Glutamatergic neuron (in vitro differentiated cells): ENCODE results near the gene HECTD4. TPM values are rescaled to one million over a fixed set of nuclear protein-coding genes. Genes with fewer than 3 reads are reported as not detected.

Source experiments
- DNase-seq: peaks from one replicate; pipeline ENCODE4 v3.0.0; 2022
- H3K27ac Mint-ChIP-seq: one replicate; pipeline ENCODE4 v1.8.0; 2020; ENCODE audit warnings: mild to moderate bottlenecking, mixed read lengths, inconsistent platforms; ENCODE audit not compliant: unreplicated experiment
- H3K27me3 Mint-ChIP-seq: one replicate; pipeline ENCODE4 v1.8.0; 2020; ENCODE audit warnings: mild to moderate bottlenecking, moderate library complexity, mixed read lengths, inconsistent platforms; ENCODE audit not compliant: unreplicated experiment
- H3K36me3 Mint-ChIP-seq: one replicate; pipeline ENCODE4 v1.8.0; 2020; ENCODE audit warnings: mild to moderate bottlenecking, mixed read lengths, inconsistent platforms; ENCODE audit not compliant: unreplicated experiment
- H3K4me1 Mint-ChIP-seq: one replicate; pipeline ENCODE4 v1.8.0; 2020; ENCODE audit warnings: mild to moderate bottlenecking, low read depth, mixed read lengths, inconsistent platforms; ENCODE audit not compliant: unreplicated experiment
- H3K4me3 Mint-ChIP-seq: one replicate; pipeline ENCODE4 v1.8.0; 2020; ENCODE audit warnings: mild to moderate bottlenecking, mixed read lengths, inconsistent platforms; ENCODE audit not compliant: unreplicated experiment
- H3K9me3 Mint-ChIP-seq: one replicate; pipeline ENCODE4 v1.8.0; 2020; ENCODE audit warnings: mild to moderate bottlenecking, moderate library complexity, mixed read lengths, inconsistent platforms; ENCODE audit not compliant: unreplicated experiment
- total RNA-seq: library from RNA; stranded (reverse); fragmentation: NEBNext Ultra II Directional; extraction: Animal tissue kit (Norgen Biotek cat#: 25700); gene quantifications from one replicate; pipeline ENCODE4 v1.2.1, GENCODE V29; 2021; ENCODE audit not compliant: unreplicated experiment
- TF ChIP-seq, protein P1 (sequence below): fragments of 200-600 bp; sonication (generic); IDR thresholded peaks from one replicate; pipeline ENCODE4 v1.5.0; 2021; ENCODE audit not compliant: partially characterized antibody, unreplicated experiment

Gene HECTD4
- total RNA-seq, 1 donor from 2014 or later: 261 TPM

DNA sequence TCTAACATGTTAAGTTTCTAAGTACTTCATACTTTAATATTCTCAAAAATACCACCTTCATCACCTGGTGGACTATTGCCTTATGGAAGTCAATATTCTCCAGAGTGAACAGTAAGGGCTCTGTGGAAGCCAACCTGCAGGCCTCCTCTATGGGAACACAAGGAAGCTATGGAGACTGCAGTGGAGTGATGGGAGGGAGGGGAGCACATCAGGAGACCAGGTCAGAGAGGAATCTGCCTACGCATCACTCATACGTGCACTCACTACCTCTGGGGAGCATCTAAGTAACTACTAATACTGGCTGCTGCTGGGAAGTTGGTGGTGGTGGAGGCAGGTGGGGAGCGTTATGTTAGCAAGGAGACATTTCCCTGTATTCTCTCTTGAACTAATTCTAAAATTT, 19.9 kb downstream of the HECTD4 start:
- no peaks in the 10 kb centered on the region for H3K27me3 Mint-ChIP-seq
- no peak for DNase-seq
- H3K27ac Mint-ChIP-seq: no peak overlapping the region
- no peaks in the 10 kb centered on the region for H3K9me3 Mint-ChIP-seq
- H3K4me3 Mint-ChIP-seq: no peak overlapping the region
- H3K4me1 Mint-ChIP-seq: peaks cover 9% of the 10 kb centered on the region
- TF ChIP-seq, protein P1, sequence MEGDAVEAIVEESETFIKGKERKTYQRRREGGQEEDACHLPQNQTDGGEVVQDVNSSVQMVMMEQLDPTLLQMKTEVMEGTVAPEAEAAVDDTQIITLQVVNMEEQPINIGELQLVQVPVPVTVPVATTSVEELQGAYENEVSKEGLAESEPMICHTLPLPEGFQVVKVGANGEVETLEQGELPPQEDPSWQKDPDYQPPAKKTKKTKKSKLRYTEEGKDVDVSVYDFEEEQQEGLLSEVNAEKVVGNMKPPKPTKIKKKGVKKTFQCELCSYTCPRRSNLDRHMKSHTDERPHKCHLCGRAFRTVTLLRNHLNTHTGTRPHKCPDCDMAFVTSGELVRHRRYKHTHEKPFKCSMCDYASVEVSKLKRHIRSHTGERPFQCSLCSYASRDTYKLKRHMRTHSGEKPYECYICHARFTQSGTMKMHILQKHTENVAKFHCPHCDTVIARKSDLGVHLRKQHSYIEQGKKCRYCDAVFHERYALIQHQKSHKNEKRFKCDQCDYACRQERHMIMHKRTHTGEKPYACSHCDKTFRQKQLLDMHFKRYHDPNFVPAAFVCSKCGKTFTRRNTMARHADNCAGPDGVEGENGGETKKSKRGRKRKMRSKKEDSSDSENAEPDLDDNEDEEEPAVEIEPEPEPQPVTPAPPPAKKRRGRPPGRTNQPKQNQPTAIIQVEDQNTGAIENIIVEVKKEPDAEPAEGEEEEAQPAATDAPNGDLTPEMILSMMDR: no peak
- H3K36me3 Mint-ChIP-seq: no peaks in the 10 kb centered on the region

DNA sequence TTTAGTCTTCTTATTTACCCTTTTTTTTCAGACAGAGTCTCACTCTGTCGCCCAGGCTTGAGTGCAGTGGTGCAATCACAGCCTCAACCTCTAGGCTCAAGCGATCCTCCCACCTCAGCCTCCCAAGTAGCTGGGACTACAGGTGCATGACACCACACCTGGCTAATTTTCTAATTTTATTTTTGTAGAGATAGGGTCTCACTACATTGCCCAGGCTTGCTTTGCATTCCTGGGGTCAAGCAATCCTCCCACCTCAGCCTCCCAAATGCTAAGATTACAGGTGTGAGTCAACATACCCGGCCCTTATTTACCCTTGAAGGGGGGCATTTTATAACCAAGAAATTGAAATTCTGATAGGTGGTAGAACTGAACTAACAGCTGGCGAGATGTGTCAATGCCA, 21.0 kb downstream of the HECTD4 start:
- no peaks in the 10 kb centered on the region for H3K36me3 Mint-ChIP-seq
- H3K4me1 Mint-ChIP-seq: peaks cover 14% of the 10 kb centered on the region
- TF ChIP-seq, protein P1: no peak
- H3K4me3 Mint-ChIP-seq: no peak overlapping the region
- peaks cover under 1% of the 10 kb centered on the region for H3K27me3 Mint-ChIP-seq
- peaks cover under 1% of the 10 kb centered on the region for H3K9me3 Mint-ChIP-seq
- H3K27ac Mint-ChIP-seq: no peak overlapping the region
- DNase-seq: no peak

GRCh38 chr12:112359290-112359689, 22.9 kb downstream of the HECTD4 start:
- Mint-ChIP-seq H3K36me3 (no peaks in the 10 kb centered on the region), H3K9me3 (peaks cover 1% of the 10 kb centered on the region), H3K27ac (no peak overlapping the region), H3K4me3 (no peak overlapping the region), H3K27me3 (peaks cover 1% of the 10 kb centered on the region), H3K4me1 (peaks cover 9% of the 10 kb centered on the region)
- TF ChIP-seq, protein P1: no peak
- no peak for DNase-seq

GRCh38 chr12:112357214-112357613, 25.0 kb downstream of the HECTD4 start:
- Mint-ChIP-seq H3K36me3 (no peaks in the 10 kb centered on the region), H3K27ac (no peak overlapping the region), H3K4me3 (peak overlapping the region; percentile 52), H3K9me3 (peaks cover 1% of the 10 kb centered on the region), H3K27me3 (peaks cover 1% of the 10 kb centered on the region), H3K4me1 (peaks cover 7% of the 10 kb centered on the region)
- no peak for DNase-seq
- TF ChIP-seq, protein P1: no peak

DNA sequence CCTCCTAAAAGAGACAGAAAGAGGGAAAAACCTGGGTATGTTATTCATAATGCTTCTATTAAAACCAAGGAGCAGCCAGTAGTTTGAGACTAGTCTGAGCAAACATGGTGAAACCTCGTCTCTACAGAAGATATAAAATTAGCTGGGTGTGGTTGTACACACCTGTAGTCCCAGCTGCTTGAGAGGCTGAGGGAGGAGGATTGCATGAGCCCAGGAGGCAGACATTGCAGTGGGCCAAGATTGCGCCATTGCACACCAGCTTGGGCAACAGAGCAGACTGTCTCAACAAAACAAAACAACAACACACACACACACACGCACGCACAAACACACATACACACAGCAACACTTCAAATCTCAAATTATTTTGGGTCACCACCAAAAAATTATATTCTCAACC, 27.8 kb downstream of the HECTD4 start:
- H3K4me1 Mint-ChIP-seq: peaks cover 18% of the 10 kb centered on the region
- H3K27me3 Mint-ChIP-seq: peaks cover 1% of the 10 kb centered on the region
- H3K4me3 Mint-ChIP-seq: no peak overlapping the region
- DNase-seq: no peak
- peaks cover 4% of the 10 kb centered on the region for H3K9me3 Mint-ChIP-seq
- H3K36me3 Mint-ChIP-seq: no peaks in the 10 kb centered on the region
- no peak overlapping the region for H3K27ac Mint-ChIP-seq
- TF ChIP-seq, protein P1: no peak
